ENCODE measurements around the gene MAD2L2.

GRCh38 chr1:11654137-11654938, 26.6 kb downstream of the MAD2L2 start, which contains the start of the genes FBXO2 and FBXO44:
- TF ChIP-seq TEAD4 (IDR thresholded peaks at IDR 0.05) = no peak
- no peak for TF ChIP-seq YY1 (IDR thresholded peaks at IDR 0.05; ENCODE audit: low read depth)
- TF ChIP-seq EGR1 (IDR thresholded peaks at IDR 0.05) = no peak
- no peak for TF ChIP-seq REST (IDR thresholded peaks at IDR 0.05; ENCODE audit: low read depth)
- no peak for TF ChIP-seq EP300 (IDR thresholded peaks at IDR 0.05; ENCODE audit: borderline replicate concordance)
- no peak for TF ChIP-seq RAD21 (IDR thresholded peaks at IDR 0.05; ENCODE audit: low read depth)
- TF ChIP-seq CREB1 (IDR thresholded peaks at IDR 0.05; ENCODE audit: low read depth) = no peak
- TF ChIP-seq NFIC (IDR thresholded peaks at IDR 0.05) = no peak
- no peak for TF ChIP-seq CEBPB (IDR thresholded peaks at IDR 0.05)
- TF ChIP-seq MAX (IDR thresholded peaks at IDR 0.05) = no peak

Data from Ishikawa (cell line).